ENCODE measurements around the gene TBC1D1.

GRCh38 chr4:38154681-38155588 lies 264.1 kb downstream of the TBC1D1 start:
- no peak for TF ChIP-seq REST (IDR thresholded peaks at IDR 0.05; ENCODE audit: insufficient read depth in 1 of 2, low read depth in 2 of 2, low read length in 2 of 2)
- TF ChIP-seq POLR2AphosphoS5 (IDR thresholded peaks at IDR 0.05; ENCODE audit: low read depth, low read length): no peak
- no peak for TF ChIP-seq SIN3A (IDR thresholded peaks at IDR 0.05; ENCODE audit: borderline replicate concordance, insufficient read depth, low read length)
- no peak for TF ChIP-seq TAF1 (IDR thresholded peaks at IDR 0.05; ENCODE audit: borderline replicate concordance, insufficient read depth, low read length)
